IMR-90 (cell line): ENCODE data around the gene RCBTB1. TPM values are rescaled to one million over a fixed set of nuclear protein-coding genes. Genes with fewer than 3 reads are reported as not detected.
A peak's percentile ranks its signal among the peaks of the same experiment; 100 is the strongest.

Source experiments
- ATAC-seq: fragments of 200-7000 bp; cut with Tn5 transposase; 2 replicates; pipeline ENCODE4 v1.9.1; 2020; ENCODE audit warnings: low read depth, mild to moderate bottlenecking, moderate library complexity
- BruUV-seq: library from RNA; stranded (reverse); fragments of 400-500 nt; replicated peaks from 2 replicates; lab custom pipeline; 2021; lab: Mats Ljungman, UMichigan
- CTCF ChIA-PET: fragments of 300-600 bp; formaldehyde crosslinking; extraction: SDS; loops from one replicate; lab custom pipeline; 2021; ENCODE audit warnings: antibody characterized with exemption; lab: Yijun Ruan, JAX
- POLR2A ChIA-PET: fragments of 300-600 bp; sonication (Branson Sonifier 250); formaldehyde crosslinking; loops from one replicate; lab custom pipeline; 2022; ENCODE audit warnings: antibody characterized with exemption; ENCODE audit not compliant: unreplicated experiment; lab: Charles Lee
- DNase-seq: peaks from one replicate; pipeline ENCODE4 v3.0.0; 2013
- H2AFZ ChIP-seq: replicated peaks from 2 replicates; pipeline ENCODE3; 2013; ENCODE audit warnings: low read length, mild to moderate bottlenecking; ENCODE audit not compliant: poor library complexity
- H2AK5ac ChIP-seq: 2 replicates; pipeline ENCODE4 v1.6.1; 2013; ENCODE audit warnings: low read depth, low read length, inconsistent platforms
- H2AK9ac ChIP-seq: replicated peaks from 2 replicates; pipeline ENCODE3; 2013; ENCODE audit warnings: mild to moderate bottlenecking, low read depth, low read length, moderate library complexity; ENCODE audit not compliant: poor library complexity
- H2BK120ac ChIP-seq: 2 replicates; pipeline ENCODE4 v1.6.1; 2013; ENCODE audit warnings: low read depth, low read length, inconsistent platforms
- H2BK15ac ChIP-seq: 3 replicates; pipeline ENCODE4 v1.6.1; 2013; ENCODE audit warnings: low read depth, low read length, inconsistent platforms
- H2BK20ac ChIP-seq: 2 replicates; pipeline ENCODE4 v1.6.1; 2013; ENCODE audit warnings: low read depth, mild to moderate bottlenecking, inconsistent platforms, low read length, moderate library complexity
- H2BK5ac ChIP-seq: 2 replicates; pipeline ENCODE4 v1.6.1; 2013; ENCODE audit warnings: mild to moderate bottlenecking, low read depth, low read length, inconsistent platforms; ENCODE audit not compliant: poor library complexity, severe bottlenecking
- H3K14ac ChIP-seq: replicated peaks from 2 replicates; pipeline ENCODE4 v1.6.1; 2013; ENCODE audit warnings: low read depth, low read length, inconsistent platforms
- H3K18ac ChIP-seq: 2 replicates; pipeline ENCODE4 v1.6.1; 2013; ENCODE audit warnings: low read depth, low read length, control low read depth
- H3K23ac ChIP-seq: 2 replicates; pipeline ENCODE4 v1.6.1; 2013; ENCODE audit warnings: low read depth, low read length, inconsistent platforms
- H3K27ac ChIP-seq: 2 replicates; pipeline ENCODE4 v1.5.1; 2013; ENCODE audit warnings: mild to moderate bottlenecking, control low read depth, low read length; ENCODE audit not compliant: insufficient read depth
- H3K27me3 ChIP-seq: 2 replicates; pipeline ENCODE4 v1.6.1; 2013; ENCODE audit warnings: low read length; ENCODE audit not compliant: control insufficient read depth, insufficient read depth
- H3K36me3 ChIP-seq: 2 replicates; pipeline ENCODE4 v1.6.1; 2013; ENCODE audit warnings: low read length, mixed read lengths; ENCODE audit not compliant: control insufficient read depth, insufficient read depth
- H3K4ac ChIP-seq: 2 replicates; pipeline ENCODE4 v1.6.1; 2013; ENCODE audit warnings: low read depth, low read length, inconsistent platforms
- H3K4me1 ChIP-seq: 2 replicates; pipeline ENCODE4 v1.6.1; 2013; ENCODE audit warnings: low read length, mixed read lengths; ENCODE audit not compliant: control insufficient read depth, insufficient read depth
- H3K4me2 ChIP-seq: 2 replicates; pipeline ENCODE4 v1.6.1; 2013; ENCODE audit warnings: low read depth, mild to moderate bottlenecking, control low read depth, low read length, moderate library complexity
- H3K4me3 ChIP-seq: 2 replicates; pipeline ENCODE4 v1.5.1; 2013; ENCODE audit warnings: low read depth, mild to moderate bottlenecking, control low read depth, low read length, moderate library complexity; ENCODE audit not compliant: insufficient read depth
- H3K56ac ChIP-seq: 2 replicates; pipeline ENCODE4 v1.6.1; 2013; ENCODE audit warnings: low read length, inconsistent platforms; ENCODE audit not compliant: insufficient read depth; ENCODE audit errors: extremely low read depth
- H3K79me1 ChIP-seq, 2 experiments: 2 replicates each; pipeline ENCODE4 v1.6.1; 2013; ENCODE audit warnings: low read length in 2 of 2, inconsistent platforms in 1 of 2, low read depth in 1 of 2
- H3K9ac ChIP-seq: 2 replicates; pipeline ENCODE4 v1.6.1; 2013; ENCODE audit warnings: low read depth, low read length, control low read depth
- H3K9me1 ChIP-seq: 2 replicates; pipeline ENCODE4 v1.6.1; 2013; ENCODE audit warnings: low read length, inconsistent platforms; ENCODE audit not compliant: insufficient read depth
- H3K9me3 ChIP-seq: 2 replicates; pipeline ENCODE4 v1.6.1; 2013; ENCODE audit warnings: low read length; ENCODE audit not compliant: control insufficient read depth, insufficient read depth
- H4K20me1 ChIP-seq: 2 replicates; pipeline ENCODE4 v1.6.1; 2013; ENCODE audit warnings: low read length, inconsistent platforms; ENCODE audit not compliant: insufficient read depth
- H4K5ac ChIP-seq: 2 replicates; pipeline ENCODE4 v1.6.1; 2013; ENCODE audit warnings: mild to moderate bottlenecking, low read depth, low read length, control low read depth
- H4K8ac ChIP-seq, 2 experiments: 2 replicates each; pipeline ENCODE4 v1.6.1; 2013; ENCODE audit warnings: low read depth in 2 of 2, low read length in 2 of 2, control low read depth in 1 of 2, inconsistent platforms in 1 of 2
- H4K91ac ChIP-seq: 2 replicates; pipeline ENCODE4 v1.6.1; 2013; ENCODE audit warnings: low read depth, low read length, inconsistent platforms; ENCODE audit not compliant: insufficient read depth
- BHLHE40 ChIP-seq: fragments of 150-350 bp; IDR thresholded peaks from 2 replicates; pipeline ENCODE4 v1.6.1; 2016; ENCODE audit warnings: mild to moderate bottlenecking, low read depth, low read length
- CEBPB ChIP-seq: IDR thresholded peaks from 2 replicates; pipeline ENCODE4 v1.6.1; 2012; ENCODE audit warnings: low read depth, low read length, improper control_type of control experiment
- CHD1 ChIP-seq: IDR thresholded peaks from 2 replicates; pipeline ENCODE4 v1.6.1; 2012; ENCODE audit warnings: low read depth, low read length, improper control_type of control experiment
- MAFK ChIP-seq: IDR thresholded peaks from 2 replicates; pipeline ENCODE4 v1.6.1; 2012; ENCODE audit warnings: low read depth, low read length, improper control_type of control experiment
- MAZ ChIP-seq: IDR thresholded peaks from 2 replicates; pipeline ENCODE4 v1.6.1; 2012; ENCODE audit warnings: low read depth, mild to moderate bottlenecking, low read length, improper control_type of control experiment, moderate library complexity, borderline replicate concordance
- MXI1 ChIP-seq: IDR thresholded peaks from 2 replicates; pipeline ENCODE4 v1.6.1; 2012; ENCODE audit warnings: low read depth, mild to moderate bottlenecking, low read length, moderate library complexity, borderline replicate concordance
- NFE2L2 ChIP-seq: fragments of 150-350 bp; IDR thresholded peaks from 2 replicates; pipeline ENCODE4 v1.6.1; 2016; ENCODE audit warnings: low read depth, mild to moderate bottlenecking, low read length
- POLR2A ChIP-seq: IDR thresholded peaks from 2 replicates; pipeline ENCODE4 v1.6.1; 2012; ENCODE audit warnings: mild to moderate bottlenecking, low read depth, low read length
- RAD21 ChIP-seq: IDR thresholded peaks from 2 replicates; pipeline ENCODE4 v1.6.1; 2012; ENCODE audit warnings: low read length, improper control_type of control experiment
- RCOR1 ChIP-seq: IDR thresholded peaks from 2 replicates; pipeline ENCODE4 v1.6.1; 2012; ENCODE audit warnings: mild to moderate bottlenecking, low read length, improper control_type of control experiment; ENCODE audit not compliant: insufficient replicate concordance
- RFX5 ChIP-seq: IDR thresholded peaks from 2 replicates; pipeline ENCODE4 v1.8.0; 2012; ENCODE audit warnings: low read depth, mild to moderate bottlenecking, low read length, moderate library complexity
- SMC3 ChIP-seq: fragments of 150-350 bp; IDR thresholded peaks from 2 replicates; pipeline ENCODE4 v1.6.1; 2016; ENCODE audit warnings: low read depth, mild to moderate bottlenecking, antibody characterized with exemption, low read length, moderate library complexity
- WGBS, 2 experiments: methylation state at CpG; one replicate each; pipeline versions ENCODE4 v1.1.5 to v1.1.7; 2013; ENCODE audit warnings: missing lambda C conversion rate in 2 of 2; ENCODE audit not compliant: insufficient read length in 1 of 2; ENCODE audit errors: extremely low coverage in 2 of 2; 5-methylcytosine and 5-hydroxymethylcytosine counted together
- dilution Hi-C: fragments of 300-500 bp; cut with HindIII; formaldehyde crosslinking; loops from one replicate; pipeline ENCODE4 v1.14.3; 2018; ENCODE audit warnings: low sequenced_read_pairs; ENCODE audit not compliant: unreplicated experiment
- in situ Hi-C: fragments of 300-500 bp; cut with MboI; formaldehyde crosslinking; loops from 3 replicates; pipeline ENCODE4 v1.14.3; 2019; ENCODE audit warnings: low sequenced_read_pairs, inconsistent platforms, mixed read lengths
- intact Hi-C: fragments of 100-400 bp; cut with micrococcal nuclease; formaldehyde crosslinking; loops from 2 replicates; pipeline ENCODE4 v1.10.0; 2022
- polyA plus RNA-seq, 3 experiments: library from polyadenylated mRNA; depleted of rRNA; stranded (reverse); fragments of >200 nt; gene quantifications; 2 replicates each; pipeline ENCODE4 v1.2.3, GENCODE V29; 2012; ENCODE audit warnings: low replicate concordance in 1 of 3
- total RNA-seq: library from RNA; depleted of rRNA; stranded (reverse); fragments of >200 nt; gene quantifications from 2 replicates; pipeline ENCODE4 v1.2.3, GENCODE V29; 2012
- TF ChIP-seq, protein P1 (sequence below): fragments of 150-350 bp; IDR thresholded peaks from 2 replicates; pipeline ENCODE4 v1.6.1; 2017; ENCODE audit warnings: mild to moderate bottlenecking, antibody characterized with exemption, low read length, low read depth
- TF ChIP-seq, protein P2 (sequence below): fragments of 150-350 bp; IDR thresholded peaks from 2 replicates; pipeline ENCODE4 v1.6.1; 2016; ENCODE audit warnings: low read depth, mild to moderate bottlenecking, low read length, moderate library complexity, borderline replicate concordance

RCBTB1 gene
- total and polyA plus RNA-seq, 2 of the 4 experiments (the other 2 are of a cell fraction), result 11.3 to 11.6 TPM

DNA sequence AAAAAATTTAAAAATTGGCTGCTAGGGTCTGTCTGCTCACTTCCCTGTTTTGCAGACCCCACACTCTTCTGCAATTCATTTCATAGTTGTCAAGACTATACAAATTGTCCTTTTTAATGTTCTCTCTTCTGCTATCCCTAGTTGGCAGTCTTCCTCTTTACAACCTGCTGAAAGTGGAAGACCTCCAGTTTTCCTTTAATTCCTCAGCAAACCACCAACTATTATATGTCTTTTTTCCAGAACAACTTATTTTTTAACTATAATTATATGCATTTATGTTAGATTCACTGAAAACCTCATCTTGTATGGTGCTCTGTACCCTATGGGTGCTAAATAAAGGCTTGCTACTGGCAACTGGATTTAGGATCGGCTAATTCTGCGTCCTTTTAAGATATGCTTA lies 90.7 kb downstream of the RCBTB1 start:
- ChIA-PET POLR2A (no interaction called here), CTCF (interaction anchor here (1.4 kb wide), 1 partner anchor 13 kb away, joined by 6 read pairs; no protein-coding TSS in a partner anchor)
- no peaks in the 10 kb centered on the region; the same call in 1 of the 2 replicates for H3K36me3 ChIP-seq
- no peak overlapping the region for H3K18ac ChIP-seq
- no peak overlapping the region for H3K27ac ChIP-seq
- H2AK5ac ChIP-seq, result no peak overlapping the region
- H3K79me1 ChIP-seq, result peaks cover 0 to 15% of the 10 kb centered on the region in 2 experiments; a peak in 2 of 4 replicates
- intact Hi-C loops, result loop anchor here (2.0 kb wide), 1 partner anchor 52 kb away; no protein-coding TSS in a partner anchor
- peak overlapping the region in 1 of 2 experiments; percentile 36; a peak in 2 of 4 replicates for H4K8ac ChIP-seq
- DNase-seq (no peak), ATAC-seq (no peak)
- H4K20me1 ChIP-seq, result no peaks in the 10 kb centered on the region
- no peak overlapping the region for H3K4ac ChIP-seq
- no peak overlapping the region for H2BK20ac ChIP-seq
- H2BK15ac ChIP-seq, result no peak overlapping the region
- H2AFZ ChIP-seq, result no peak overlapping the region
- H3K9ac ChIP-seq, result no peak overlapping the region
- no peaks in the 10 kb centered on the region for H3K27me3 ChIP-seq
- no peak overlapping the region for H4K91ac ChIP-seq
- peaks cover 8% of the 10 kb centered on the region; the same call in 1 of the 2 replicates for H3K9me1 ChIP-seq
- no peak overlapping the region for H2BK5ac ChIP-seq
- 0 out of 2 replicates have a peak overlapping the region, but pooled peaks have one; percentile 5 for H3K14ac ChIP-seq
- H3K23ac ChIP-seq, result no peak overlapping the region; the same call in 1 of the 2 replicates
- TF ChIP-seq CEBPB (no peak), MXI1 (no peak), MAZ (no peak), POLR2A (no peak), RCOR1 (no peak), SMC3 (no peak), MAFK (no peak), BHLHE40 (no peak), CHD1 (no peak), RFX5 (no peak), RAD21 (no peak), NFE2L2 (no peak)
- TF ChIP-seq, protein P1, sequence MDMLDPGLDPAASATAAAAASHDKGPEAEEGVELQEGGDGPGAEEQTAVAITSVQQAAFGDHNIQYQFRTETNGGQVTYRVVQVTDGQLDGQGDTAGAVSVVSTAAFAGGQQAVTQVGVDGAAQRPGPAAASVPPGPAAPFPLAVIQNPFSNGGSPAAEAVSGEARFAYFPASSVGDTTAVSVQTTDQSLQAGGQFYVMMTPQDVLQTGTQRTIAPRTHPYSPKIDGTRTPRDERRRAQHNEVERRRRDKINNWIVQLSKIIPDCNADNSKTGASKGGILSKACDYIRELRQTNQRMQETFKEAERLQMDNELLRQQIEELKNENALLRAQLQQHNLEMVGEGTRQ, result no peak
- TF ChIP-seq, protein P2, sequence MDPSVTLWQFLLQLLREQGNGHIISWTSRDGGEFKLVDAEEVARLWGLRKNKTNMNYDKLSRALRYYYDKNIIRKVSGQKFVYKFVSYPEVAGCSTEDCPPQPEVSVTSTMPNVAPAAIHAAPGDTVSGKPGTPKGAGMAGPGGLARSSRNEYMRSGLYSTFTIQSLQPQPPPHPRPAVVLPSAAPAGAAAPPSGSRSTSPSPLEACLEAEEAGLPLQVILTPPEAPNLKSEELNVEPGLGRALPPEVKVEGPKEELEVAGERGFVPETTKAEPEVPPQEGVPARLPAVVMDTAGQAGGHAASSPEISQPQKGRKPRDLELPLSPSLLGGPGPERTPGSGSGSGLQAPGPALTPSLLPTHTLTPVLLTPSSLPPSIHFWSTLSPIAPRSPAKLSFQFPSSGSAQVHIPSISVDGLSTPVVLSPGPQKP, result no peak
- no peak overlapping the region for H3K4me2 ChIP-seq
- no TSS peak for BruUV-seq
- H3K4me3 ChIP-seq, result no peak overlapping the region
- no peak overlapping the region for H4K5ac ChIP-seq
- H3K56ac ChIP-seq, result no peak overlapping the region
- in situ Hi-C loops, result no loop called here
- dilution Hi-C loops, result no loop called here
- H3K4me1 ChIP-seq, result peaks cover 6% of the 10 kb centered on the region
- no peaks in the 10 kb centered on the region for H3K9me3 ChIP-seq
- no peak overlapping the region for H2BK120ac ChIP-seq
- H2AK9ac ChIP-seq, result no peak overlapping the region
- no CpG with 5 or more reads among the region's 2 CpGs for WGBS, 2 experiments
